ACC112 (cell line): ENCODE results near the gene ARHGEF16.

Experiments used
- H2AFZ ChIP-seq: fragments of 200-600 bp; sonication (generic); one replicate; pipeline ENCODE4 v1.6.0; 2017; ENCODE audit warnings: antibody characterized with exemption, low read length; ENCODE audit not compliant: unreplicated experiment
- H3K27ac ChIP-seq: fragments of 200-600 bp; sonication (generic); 2 replicates; pipeline ENCODE4 v1.5.1; 2014; ENCODE audit warnings: low read depth, mild to moderate bottlenecking, antibody characterized with exemption, low read length, moderate library complexity
- H3K27me3 ChIP-seq: fragments of 200-600 bp; sonication (generic); 2 replicates; pipeline ENCODE4 v1.6.1; 2014; ENCODE audit warnings: mild to moderate bottlenecking, antibody characterized with exemption, low read length, moderate library complexity, mixed read lengths; ENCODE audit not compliant: insufficient read depth
- H3K36me3 ChIP-seq: fragments of 200-600 bp; sonication (generic); 2 replicates; pipeline ENCODE4 v1.6.1; 2016; ENCODE audit warnings: mild to moderate bottlenecking, antibody characterized with exemption, low read length, moderate library complexity, mixed read lengths; ENCODE audit not compliant: insufficient read depth
- H3K4me1 ChIP-seq: fragments of 200-600 bp; sonication (generic); one replicate; pipeline ENCODE4 v1.6.1; 2016; ENCODE audit warnings: low read length, mixed read lengths; ENCODE audit not compliant: insufficient read depth, unreplicated experiment, control insufficient read depth
- H3K4me3 ChIP-seq: fragments of 200-600 bp; sonication (generic); 2 replicates; pipeline ENCODE4 v1.5.1; 2014; ENCODE audit warnings: mild to moderate bottlenecking, low read depth, low read length
- H3K79me2 ChIP-seq: fragments of 200-600 bp; sonication (generic); one replicate; pipeline ENCODE4 v1.6.0; 2016; ENCODE audit warnings: low read length; ENCODE audit not compliant: control insufficient read depth, unreplicated experiment, insufficient read depth

ARHGEF16 gene

DNA sequence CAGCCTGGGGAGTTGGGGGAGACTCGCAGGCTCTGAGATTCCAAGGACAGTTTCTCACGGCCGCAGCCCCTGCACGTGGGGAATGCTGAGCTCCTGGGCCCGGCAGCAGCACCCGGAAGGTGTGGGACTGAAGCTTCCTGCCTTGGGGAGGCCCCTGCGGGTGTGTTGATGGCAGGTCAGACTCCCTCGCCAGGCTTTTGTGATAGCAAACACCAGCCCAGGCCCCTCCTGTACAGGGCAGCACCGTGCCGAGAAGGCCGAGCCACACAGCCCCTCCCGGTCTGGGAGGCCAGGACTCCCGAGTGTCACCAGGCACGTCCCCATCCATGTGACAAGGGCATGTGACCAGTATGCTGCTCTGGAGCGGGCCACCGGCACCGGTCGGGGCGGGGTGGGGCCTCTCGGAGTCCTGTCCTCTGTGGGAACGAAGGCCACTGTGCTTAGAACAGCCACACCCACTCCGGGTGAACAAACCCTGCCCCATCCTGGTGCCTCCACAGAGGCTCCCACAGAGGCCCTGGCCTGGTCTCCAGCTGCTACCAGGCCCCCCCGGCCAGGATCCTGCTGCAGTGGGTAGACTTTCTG is 31.1 kb upstream of the ARHGEF16 start:
- Histone ChIP-seq H3K79me2 (no peaks in the 10 kb centered on the region), H3K4me3 (no peak overlapping the region), H3K4me1 (peaks cover 2% of the 10 kb centered on the region), H2AFZ (no peak overlapping the region), H3K27ac (no peak overlapping the region), H3K27me3 (no peaks in the 10 kb centered on the region), H3K36me3 (no peaks in the 10 kb centered on the region)

DNA sequence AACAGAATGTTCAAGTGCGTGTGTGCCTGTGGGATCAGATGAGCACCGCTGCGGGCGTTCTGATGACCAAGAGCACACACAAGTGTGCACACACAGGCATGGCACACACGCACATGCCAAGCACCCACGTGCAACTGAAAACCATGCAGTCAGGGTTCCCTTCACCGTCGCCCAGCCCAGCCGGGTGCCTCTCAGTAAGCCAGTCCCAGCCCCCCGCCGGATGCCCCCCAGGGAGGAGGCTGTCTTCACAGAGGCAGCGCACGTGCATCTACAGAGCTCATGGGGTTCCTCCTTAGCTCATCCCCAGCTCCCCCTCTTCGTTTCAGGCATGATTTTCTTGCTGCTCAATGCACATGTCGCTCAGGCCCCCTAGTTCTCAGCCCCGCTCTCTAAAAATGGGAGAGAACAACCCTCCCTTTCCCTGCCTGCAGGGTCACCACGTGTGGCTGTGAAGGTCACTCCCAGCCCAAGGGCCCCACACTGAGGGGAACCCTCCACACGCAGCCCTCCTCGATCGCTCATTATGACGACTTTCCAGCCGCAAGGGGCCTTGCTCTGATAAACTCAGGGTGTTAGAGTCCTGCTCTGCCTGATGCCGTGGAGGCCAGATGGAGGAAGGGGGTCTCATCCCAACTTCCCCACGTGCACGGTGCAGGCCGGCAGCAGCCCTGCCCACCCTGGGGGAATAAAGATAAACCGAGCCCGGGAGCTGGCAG is 30.4 kb upstream of the ARHGEF16 start:
- H3K4me1 ChIP-seq = peaks cover 2% of the 10 kb centered on the region
- H3K27me3 ChIP-seq = no peaks in the 10 kb centered on the region

GRCh38 chr1:3425486-3426215 is 28.8 kb upstream of the ARHGEF16 start:
- H3K36me3 ChIP-seq = no peaks in the 10 kb centered on the region
- no peak overlapping the region for H3K4me3 ChIP-seq
- no peaks in the 10 kb centered on the region for H3K27me3 ChIP-seq
- H3K27ac ChIP-seq = no peak overlapping the region
- H2AFZ ChIP-seq = no peak overlapping the region
- H3K4me1 ChIP-seq = no peaks in the 10 kb centered on the region
- H3K79me2 ChIP-seq = no peaks in the 10 kb centered on the region

More for the DNA sequence above, 30.4 kb upstream of the ARHGEF16 start:
- H3K36me3 ChIP-seq = no peaks in the 10 kb centered on the region
- no peak overlapping the region for H3K27ac ChIP-seq
- no peak overlapping the region for H3K4me3 ChIP-seq
- H2AFZ ChIP-seq = no peak overlapping the region
- no peaks in the 10 kb centered on the region for H3K79me2 ChIP-seq

DNA sequence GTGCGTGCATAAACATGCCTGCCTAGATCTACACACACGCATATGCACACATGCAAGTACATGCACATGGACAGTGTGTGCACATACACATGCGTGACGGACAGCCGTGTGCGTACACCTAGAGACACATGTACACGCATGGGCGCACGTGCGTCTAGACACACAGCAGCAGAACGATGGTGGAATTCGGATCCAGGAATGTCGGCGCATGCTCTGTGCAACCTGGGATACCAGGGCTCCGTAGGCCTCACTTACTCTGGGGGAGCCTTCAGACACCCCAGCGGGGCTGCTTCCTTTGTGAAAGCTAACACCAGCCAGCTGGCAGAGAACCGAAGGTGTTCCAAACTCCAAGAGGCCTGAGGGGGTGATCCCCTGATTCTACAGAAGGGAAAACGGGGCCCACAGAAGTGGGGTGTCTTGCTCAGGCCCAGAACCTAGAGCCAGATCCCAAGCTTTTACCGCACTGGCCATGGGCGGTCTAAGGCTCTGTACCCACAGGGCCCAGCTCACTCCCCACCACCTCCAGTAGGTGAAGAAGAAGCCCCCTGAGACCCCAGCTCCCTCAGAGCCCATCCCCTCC is 27.4 kb upstream of the ARHGEF16 start:
- H3K36me3 ChIP-seq = no peaks in the 10 kb centered on the region
- no peak overlapping the region for H2AFZ ChIP-seq
- H3K4me1 ChIP-seq = no peaks in the 10 kb centered on the region
- H3K27ac ChIP-seq = no peak overlapping the region
- no peaks in the 10 kb centered on the region for H3K79me2 ChIP-seq
- no peak overlapping the region for H3K4me3 ChIP-seq
- no peaks in the 10 kb centered on the region for H3K27me3 ChIP-seq

- H3K79me2 ChIP-seq = no peaks in the 10 kb centered on the region
- H3K4me3 ChIP-seq = no peak overlapping the region
- no peak overlapping the region for H3K27ac ChIP-seq
- H3K27me3 ChIP-seq = no peaks in the 10 kb centered on the region
- no peaks in the 10 kb centered on the region for H3K4me1 ChIP-seq
- H2AFZ ChIP-seq = no peak overlapping the region
- no peaks in the 10 kb centered on the region for H3K36me3 ChIP-seq
Observed at GRCh38 chr1:3427711-3428704, 26.5 kb upstream of the ARHGEF16 start.

DNA sequence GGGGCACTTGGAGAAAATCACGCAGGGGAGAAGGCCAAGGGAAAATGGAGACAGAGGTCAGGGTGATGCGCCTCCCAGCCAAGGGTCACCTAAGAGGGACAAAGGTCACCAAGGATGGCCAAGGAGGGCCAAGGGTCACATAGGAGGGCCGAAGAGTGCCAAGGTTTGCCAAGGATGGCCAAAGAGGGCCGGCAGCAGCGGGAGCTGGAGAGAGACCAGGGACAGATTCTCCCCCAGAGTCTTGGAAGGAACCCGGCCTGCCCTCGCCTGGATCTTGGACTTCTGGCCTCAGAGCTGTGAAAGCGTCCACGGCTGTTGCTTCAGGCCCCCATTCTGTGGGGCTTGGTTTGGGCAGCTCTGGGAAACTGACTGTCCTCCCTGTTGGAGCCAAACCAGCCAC is 25.6 kb upstream of the ARHGEF16 start:
- no peaks in the 10 kb centered on the region for H3K4me1 ChIP-seq
- H3K27ac ChIP-seq = no peak overlapping the region
- H3K36me3 ChIP-seq = no peaks in the 10 kb centered on the region
- H2AFZ ChIP-seq = no peak overlapping the region
- no peaks in the 10 kb centered on the region for H3K27me3 ChIP-seq
- H3K79me2 ChIP-seq = no peaks in the 10 kb centered on the region
- H3K4me3 ChIP-seq = no peak overlapping the region

- no peaks in the 10 kb centered on the region for H3K79me2 ChIP-seq
- H2AFZ ChIP-seq = no peak overlapping the region
- no peak overlapping the region for H3K27ac ChIP-seq
- no peaks in the 10 kb centered on the region for H3K4me1 ChIP-seq
- no peaks in the 10 kb centered on the region for H3K27me3 ChIP-seq
- no peak overlapping the region for H3K4me3 ChIP-seq
- H3K36me3 ChIP-seq = no peaks in the 10 kb centered on the region
Observed at GRCh38 chr1:3429320-3429719, 25.1 kb upstream of the ARHGEF16 start.

GRCh38 chr1:3429766-3430165 is 24.7 kb upstream of the ARHGEF16 start:
- H3K4me1 ChIP-seq = no peaks in the 10 kb centered on the region
- no peaks in the 10 kb centered on the region for H3K79me2 ChIP-seq
- H3K27ac ChIP-seq = no peak overlapping the region
- no peak overlapping the region for H2AFZ ChIP-seq
- H3K36me3 ChIP-seq = no peaks in the 10 kb centered on the region
- no peak overlapping the region for H3K4me3 ChIP-seq
- no peaks in the 10 kb centered on the region for H3K27me3 ChIP-seq

GRCh38 chr1:3430406-3430805 is 24.1 kb upstream of the ARHGEF16 start:
- H3K27me3 ChIP-seq = no peaks in the 10 kb centered on the region
- H3K4me1 ChIP-seq = no peaks in the 10 kb centered on the region
- no peak overlapping the region for H2AFZ ChIP-seq
- H3K36me3 ChIP-seq = no peaks in the 10 kb centered on the region
- H3K4me3 ChIP-seq = no peak overlapping the region
- H3K27ac ChIP-seq = no peak overlapping the region
- no peaks in the 10 kb centered on the region for H3K79me2 ChIP-seq

- H3K36me3 ChIP-seq = no peaks in the 10 kb centered on the region
- no peak overlapping the region for H3K4me3 ChIP-seq
- H2AFZ ChIP-seq = no peak overlapping the region
- H3K4me1 ChIP-seq = no peaks in the 10 kb centered on the region
- H3K27me3 ChIP-seq = no peaks in the 10 kb centered on the region
- H3K79me2 ChIP-seq = no peaks in the 10 kb centered on the region
- H3K27ac ChIP-seq = no peak overlapping the region
Observed at GRCh38 chr1:3430820-3431219, 23.6 kb upstream of the ARHGEF16 start.
